Activated CD8-positive, alpha-beta memory T cell treated with anti-CD3 and anti-CD28 coated beads for 4 hours (primary cell): ENCODE results near the gene SLC4A2.

Experiments
- DNase-seq, 2 donors: peaks; one replicate each; pipeline ENCODE4 v3.0.0-alpha.2; 2020; ENCODE audit warnings: low read depth in 2 of 2

The SLC4A2 gene

DNA sequence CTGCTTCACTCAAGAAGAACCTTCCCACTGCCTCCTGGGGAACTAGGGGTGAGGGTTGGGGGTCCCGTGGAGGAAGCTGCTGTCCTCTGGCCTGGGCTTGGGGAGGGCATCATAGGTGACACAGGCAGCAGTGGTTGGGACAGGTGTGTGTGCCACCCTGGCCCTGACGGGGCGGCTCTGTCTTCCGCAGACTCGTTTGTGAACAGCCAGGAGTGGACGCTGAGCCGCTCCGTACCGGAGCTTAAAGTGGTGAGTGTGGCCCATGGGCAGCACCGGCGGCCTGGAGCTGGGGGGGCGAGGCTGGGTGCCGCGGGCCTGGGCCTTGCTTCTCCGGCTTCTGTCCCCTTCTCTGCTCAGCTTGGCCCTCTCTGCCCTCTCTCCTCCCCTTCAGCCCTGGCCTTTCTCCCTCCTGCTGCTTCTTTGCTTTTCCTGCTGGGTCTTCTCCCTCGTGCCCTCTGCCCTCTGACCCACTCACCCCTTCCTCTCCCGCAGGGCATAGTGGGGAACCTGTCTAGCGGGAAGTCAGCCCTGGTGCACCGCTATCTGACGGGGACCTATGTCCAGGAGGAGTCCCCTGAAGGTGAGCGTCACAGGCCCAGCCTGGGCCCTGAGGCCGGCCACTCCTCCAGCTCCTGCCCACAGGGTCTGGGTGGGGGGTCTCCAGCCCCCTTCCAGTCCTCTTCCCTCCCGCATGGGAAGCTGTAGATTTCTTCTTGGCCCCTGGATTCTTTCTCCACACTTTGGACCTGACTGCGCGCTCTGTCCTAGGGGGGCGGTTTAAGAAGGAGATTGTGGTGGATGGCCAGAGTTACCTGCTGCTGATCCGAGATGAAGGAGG, 57.4 kb downstream of the SLC4A2 start:
- no peak for DNase-seq

DNA sequence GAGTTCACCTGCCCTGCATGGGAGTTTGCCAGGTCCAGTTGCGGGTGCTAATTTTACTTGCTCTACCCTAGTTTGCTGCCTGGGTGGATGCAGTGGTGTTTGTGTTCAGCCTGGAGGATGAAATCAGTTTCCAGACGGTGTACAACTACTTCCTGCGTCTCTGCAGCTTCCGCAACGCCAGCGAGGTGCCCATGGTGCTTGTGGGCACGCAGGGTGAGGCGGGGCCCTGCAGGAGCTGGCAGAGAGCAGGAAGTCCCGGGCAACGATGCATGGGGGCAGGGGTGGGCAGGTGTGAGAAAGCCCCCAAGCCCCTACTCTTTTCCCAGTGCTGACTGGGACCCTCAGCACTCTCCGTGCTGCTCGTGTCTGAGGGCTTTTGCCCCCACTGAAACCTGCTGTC, 58.2 kb downstream of the SLC4A2 start:
- no peak for DNase-seq

DNA sequence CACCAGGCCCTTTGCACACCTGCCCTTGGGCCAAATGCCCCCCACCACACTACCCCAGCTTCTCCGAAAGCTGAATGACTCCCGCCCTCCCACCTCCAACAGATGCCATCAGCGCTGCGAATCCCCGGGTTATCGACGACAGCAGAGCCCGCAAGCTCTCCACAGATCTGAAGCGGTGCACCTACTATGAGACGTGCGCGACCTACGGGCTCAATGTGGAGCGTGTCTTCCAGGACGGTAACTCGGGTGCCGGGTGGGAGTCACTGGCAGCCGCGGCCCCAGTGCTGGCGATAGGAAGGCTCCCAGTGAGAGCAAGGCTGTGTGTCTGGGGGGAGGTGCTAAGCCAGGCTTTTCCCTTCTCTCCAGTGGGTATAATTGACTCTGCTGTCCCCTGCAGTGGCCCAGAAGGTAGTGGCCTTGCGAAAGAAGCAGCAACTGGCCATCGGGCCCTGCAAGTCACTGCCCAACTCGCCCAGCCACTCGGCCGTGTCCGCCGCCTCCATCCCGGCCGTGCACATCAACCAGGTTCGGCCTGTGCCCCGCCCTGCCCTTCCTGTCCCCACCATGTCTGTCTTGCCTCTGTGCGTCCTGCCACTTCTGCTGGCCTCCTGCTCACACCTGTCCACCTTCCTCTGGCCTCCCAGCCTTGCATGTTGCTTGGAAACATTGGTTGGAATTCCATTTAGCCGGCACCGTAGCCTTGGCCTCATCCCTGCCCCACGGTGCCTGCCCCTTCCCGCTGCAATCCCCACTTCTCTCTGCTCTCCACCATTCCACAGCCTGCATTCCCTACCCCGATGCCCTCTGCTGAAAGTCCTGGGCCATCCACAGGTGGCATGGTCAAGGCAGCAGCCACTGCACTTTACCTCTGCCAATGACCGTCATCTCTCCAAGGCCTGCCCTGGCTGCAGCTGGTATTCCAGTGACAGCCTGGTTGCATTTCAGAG, 59.0 kb downstream of the SLC4A2 start:
- DNase-seq: no peak

DNA sequence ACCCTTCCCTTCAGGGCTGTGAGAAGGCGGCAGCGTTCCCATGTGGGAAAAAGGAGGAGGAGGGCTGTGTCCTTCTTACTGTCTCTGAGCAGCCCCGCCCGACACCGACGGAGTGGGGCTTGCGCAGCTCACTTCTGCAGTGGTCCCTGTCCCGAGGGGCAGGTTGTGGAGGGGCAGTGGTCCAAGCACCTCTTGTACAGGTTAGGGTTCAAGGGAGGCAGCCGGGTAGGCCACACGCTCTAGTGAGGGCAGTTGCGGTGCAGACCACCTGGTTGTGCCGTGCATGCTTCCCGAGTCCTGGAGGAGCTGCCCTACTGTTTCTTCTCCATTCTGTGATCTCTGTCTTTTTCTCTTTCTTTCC, 59.6 kb downstream of the SLC4A2 start:
- no peak for DNase-seq

DNA sequence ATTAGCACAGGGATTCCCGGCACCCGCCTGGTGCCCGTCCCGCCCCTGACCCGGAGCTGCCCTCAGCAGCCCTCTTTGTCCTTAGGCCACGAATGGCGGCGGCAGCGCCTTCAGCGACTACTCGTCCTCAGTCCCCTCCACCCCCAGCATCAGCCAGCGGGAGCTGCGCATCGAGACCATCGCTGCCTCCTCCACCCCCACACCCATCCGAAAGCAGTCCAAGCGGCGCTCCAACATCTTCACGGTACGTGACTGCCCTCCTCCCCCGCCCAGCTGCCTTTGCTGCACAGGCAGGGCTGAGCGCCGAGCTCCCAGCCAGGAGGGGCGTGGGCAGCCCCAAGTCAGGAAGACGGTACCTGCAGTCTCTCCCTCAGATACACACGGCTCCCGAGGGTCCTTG, 60.5 kb downstream of the SLC4A2 start:
- no peak for DNase-seq

DNA sequence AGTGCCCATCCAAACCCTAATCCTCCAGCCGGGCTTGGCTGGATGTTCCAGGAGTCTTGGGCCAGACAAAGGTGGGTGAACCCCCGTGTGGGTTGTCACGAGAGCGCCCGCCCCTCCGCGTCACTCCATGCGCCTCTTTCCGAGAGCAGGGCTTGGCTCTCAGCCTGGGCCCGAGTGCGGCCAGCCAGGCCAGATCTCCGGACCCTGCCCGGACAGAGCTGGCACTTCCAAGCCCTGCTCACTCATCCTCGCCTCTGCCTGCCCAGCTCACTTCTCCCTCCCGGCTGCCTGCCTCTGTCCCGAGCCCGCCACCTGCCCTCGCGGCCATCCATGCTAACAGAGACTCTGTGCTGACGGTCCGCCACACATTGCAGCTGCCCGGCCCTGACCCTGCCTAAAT, 61.5 kb downstream of the SLC4A2 start:
- no peak for DNase-seq

DNA sequence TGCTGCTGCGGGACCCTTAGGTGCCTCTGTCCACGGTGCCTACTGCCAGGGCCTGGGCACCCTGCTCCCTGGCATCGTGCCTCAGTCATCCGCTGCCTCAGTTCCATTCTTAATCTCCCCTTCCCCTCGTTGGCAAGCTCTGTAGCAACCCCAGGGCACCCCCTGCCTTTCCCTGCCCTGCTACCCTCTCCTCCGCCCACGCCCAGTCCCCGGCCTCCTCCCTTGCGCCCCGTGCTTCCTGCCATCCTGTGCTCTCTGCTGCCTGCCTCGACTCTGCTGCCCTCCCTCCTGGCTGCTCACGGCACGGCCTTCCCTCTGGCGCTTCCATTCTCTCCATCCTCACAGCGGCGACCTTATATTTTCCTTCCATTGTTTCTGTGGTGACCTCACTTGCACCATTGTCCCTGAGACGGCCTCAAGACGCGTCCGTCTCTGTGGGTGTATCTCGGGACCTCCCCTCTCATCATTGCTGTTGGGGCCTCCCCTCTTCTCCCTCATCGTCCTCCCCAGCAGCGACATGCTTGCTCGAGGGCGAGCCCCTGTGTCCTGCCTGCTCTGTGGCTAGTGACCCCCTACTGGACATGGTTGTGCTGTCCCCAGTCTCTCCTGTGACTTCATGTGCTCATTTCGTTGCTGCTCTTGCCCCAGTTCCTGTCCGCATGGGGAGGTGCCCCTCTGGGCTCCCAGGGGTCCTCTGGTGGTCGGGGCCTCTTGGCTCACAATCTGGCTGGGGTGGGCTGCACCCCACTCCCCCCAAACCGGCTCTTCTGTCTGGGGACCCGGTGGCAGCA, 62.2 kb downstream of the SLC4A2 start:
- DNase-seq: no peak

DNA sequence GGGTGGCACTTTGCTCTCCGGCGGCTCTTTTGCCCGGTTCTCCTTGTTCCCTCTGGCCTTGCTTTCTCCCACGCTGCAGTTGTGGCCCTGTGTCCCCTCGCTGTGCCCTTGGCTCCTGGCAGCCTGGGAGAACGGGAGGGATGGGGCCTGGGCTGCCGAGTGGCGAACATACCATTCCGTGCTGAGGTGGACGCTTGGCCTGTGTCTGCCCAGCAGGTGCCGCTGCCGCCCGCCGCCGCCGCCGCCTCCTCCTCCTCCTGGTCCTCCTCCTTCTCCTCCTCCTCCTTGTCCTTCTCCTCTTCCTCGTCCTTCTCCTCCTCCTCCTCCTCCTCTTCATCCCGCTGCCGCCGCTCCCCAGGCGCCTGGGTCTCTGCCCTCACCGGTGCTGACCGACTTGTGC, 62.9 kb downstream of the SLC4A2 start:
- no peak for DNase-seq

DNA sequence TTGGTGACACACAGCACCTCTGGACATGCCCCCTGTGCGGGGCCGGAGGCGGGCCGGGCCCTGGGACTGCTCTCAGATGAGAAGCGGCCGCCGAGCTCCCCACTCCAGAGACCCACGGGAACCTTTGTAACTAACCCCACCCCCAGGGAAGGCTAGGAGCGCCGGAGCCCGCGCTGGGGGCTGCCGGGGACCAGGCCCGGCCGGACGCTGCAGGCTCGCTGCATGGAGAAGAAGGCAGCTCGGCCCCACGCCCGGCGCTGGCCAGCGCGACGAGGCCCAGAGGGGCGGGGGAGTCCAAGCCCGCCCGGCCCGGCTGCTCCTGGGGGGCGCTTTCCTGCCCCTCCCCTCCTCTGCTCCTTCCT, 63.4 kb downstream of the SLC4A2 start:
- no peak for DNase-seq

DNA sequence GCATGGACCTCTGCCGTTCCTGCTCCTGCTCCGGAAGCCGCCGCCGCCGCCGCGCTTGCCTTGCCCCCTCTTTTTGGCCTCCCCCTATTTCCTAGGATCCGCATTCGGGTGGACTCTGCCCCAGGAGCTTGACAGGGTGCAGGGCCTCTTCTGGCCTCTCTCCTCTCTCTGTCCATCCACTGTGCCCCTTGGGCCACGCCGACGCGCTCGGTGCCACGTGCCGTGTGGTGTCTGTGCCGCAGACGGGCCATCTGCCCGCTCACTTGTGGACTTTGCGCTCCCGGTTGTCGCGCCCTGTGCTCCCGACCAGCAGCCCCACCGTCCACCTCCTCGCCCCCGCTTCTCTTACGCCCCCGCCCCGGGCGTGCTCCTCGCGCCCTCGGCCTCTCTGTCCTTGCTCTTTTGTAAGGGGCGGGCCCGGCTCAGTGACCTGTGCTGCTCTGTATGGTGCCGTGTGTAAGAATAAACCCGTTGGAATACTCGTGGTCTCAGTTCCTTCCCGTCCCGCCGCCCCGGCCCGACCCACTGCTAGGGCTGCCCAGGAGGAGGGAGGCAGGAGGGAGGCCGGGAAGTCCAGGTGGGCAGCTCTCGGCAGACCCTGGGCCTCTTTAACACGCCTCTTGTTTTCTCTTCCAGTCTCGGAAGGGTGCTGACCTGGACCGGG, 63.9 kb downstream of the SLC4A2 start:
- no peak for DNase-seq

DNA sequence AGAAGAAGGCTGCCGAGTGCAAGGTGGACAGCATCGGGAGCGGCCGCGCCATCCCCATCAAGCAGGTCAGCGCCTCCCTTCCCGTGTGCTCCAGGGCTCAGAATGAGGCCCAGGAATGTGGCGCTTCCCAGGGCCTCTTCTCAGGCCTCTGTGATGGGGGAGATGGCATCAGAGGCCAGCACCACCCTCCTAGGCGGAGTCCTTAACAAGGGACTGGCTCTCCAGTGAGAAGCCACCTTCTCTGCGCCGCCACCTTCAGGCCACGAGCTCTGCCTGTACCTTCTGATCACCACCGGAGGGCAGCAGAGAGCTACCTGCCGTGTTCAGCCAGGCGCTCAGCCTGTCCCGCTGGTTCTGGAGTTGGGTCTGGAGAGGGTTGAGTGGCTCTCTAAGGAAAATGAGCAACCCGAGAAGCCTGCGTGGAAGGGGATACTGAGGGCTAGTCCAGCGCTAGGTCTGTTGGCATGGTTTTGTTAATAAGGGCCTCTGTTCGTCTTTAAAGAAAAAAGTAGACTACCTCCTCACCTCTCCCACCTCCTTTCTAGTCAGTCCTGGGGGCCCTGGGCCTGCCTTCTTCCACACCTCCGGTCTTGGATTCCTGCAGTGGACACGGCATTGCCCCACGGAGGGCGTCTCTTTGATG, 64.6 kb downstream of the SLC4A2 start:
- DNase-seq: peak; percentile 57 to 66

DNA sequence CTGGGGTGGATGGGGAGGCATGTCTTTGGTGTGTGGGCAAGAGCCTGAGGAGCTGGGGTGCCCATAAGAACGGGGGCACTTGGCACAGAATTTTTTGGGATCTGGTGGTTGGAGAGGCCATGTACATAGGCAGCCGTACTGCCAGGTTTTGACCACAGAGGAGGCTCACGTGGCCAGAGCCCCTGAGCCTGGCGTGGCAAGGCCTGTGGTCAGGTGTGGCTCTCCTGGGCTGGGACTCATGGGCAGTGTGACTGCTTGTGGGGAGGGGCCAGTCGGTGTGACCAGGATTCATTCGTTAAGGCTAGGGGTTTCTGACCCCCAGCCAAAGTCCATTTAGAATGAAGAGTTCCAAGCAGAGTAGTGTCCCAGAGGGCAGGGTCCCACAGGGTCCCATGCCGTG, 65.1 kb downstream of the SLC4A2 start:
- DNase-seq: no peak

DNA sequence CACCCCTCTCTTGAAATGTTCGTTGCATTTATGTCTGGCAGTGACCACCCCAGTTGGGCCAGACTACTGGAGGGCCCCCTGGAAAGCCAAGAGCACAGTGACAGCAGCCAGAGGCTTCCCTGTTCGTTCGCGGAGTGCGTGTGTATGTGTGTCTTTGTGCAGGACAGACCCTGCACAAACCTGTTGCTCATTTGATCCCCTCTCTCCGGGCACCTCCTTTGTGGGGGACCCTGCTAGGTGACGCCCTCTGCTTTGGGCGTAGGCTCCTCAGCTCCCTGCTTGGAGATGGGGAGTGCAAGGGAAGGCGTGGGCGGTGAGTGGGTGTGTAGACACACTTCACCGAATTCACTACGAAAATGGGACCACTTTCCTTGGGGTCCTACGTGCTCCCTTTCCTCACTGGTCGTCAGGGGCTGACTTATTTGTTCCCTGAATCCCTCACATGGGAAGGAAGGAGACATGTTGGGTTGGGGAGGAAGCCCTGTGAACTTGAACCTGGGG, 65.6 kb downstream of the SLC4A2 start:
- DNase-seq: no peak

DNA sequence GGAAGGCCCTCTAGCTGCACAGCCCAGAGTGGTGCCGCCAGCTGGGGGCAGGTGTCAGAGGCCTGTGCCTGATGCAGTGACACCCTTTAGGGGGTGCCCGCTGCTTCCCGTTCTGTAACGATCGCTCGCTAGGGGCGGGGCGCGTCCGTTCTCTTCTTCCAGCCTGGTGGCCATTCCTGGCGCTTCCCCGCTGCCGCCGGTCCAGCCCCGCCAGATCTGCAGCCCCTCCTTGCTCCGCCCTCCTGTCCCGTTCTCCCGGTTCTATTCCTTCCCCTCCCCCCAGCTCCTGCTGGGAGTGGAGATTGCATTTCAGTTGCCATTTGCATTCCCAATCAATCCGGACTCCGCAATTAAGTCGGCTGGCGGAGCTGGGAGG, 66.1 kb downstream of the SLC4A2 start:
- DNase-seq: no peak

DNA sequence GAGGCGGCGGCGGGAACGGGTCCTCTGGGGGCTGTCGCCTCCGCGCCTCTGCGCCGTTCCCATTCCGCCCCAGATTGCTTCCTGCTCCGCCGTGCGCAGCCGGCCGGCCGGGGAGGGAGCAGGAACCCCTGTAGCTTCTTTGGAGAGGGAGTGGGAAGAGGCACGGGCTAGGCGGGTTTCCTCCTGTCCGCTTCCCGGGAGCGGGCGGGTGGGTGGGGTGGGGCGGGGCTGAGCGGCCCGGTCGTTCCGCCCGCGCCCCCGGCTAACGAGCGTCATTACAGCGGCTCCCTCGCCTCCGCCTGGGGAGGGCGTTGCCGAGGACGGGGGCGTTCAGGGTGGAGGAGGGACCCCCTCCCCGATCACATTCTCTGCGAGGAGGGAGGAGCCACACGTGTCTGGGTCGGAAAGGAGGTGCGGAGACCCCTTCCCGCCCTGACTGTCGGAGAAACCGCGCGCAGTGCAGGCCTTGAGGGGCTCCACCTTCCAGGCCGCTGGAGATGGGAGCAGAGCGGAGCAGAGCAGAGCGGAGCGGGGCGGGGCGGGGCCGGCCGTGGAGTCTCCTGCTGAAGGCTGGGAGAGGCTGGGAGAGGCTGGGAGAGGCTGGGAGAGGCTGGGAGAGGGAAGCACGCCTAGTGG, 66.6 kb downstream of the SLC4A2 start:
- DNase-seq: no peak
